Stimulated activated naive B cell treated with anti-CD40 and anti-IgM and Interleukin-4, amounts not matched to agents 10 μg/mL and 1 μg/mL and 100 μg/mL, for 72 hours (primary cell): ENCODE results near the gene CAP1.

Experiments
- ATAC-seq, 2 donors: fragments of 150-1000 bp; cut with Tn5 transposase; replicated peaks; 2 replicates each; pipeline ENCODE4 v1.10.0; 2021; ENCODE audit warnings: moderate library complexity in 1 of 2
- DNase-seq: peaks from one replicate; pipeline ENCODE4 v3.0.0; 2021
- H3K27ac Mint-ChIP-seq: one replicate; pipeline ENCODE4 v1.8.0; 2022; ENCODE audit warnings: mild to moderate bottlenecking, mixed read lengths
- H3K27me3 Mint-ChIP-seq, 2 donors: one replicate each; pipeline ENCODE4 v1.8.0; 2022; ENCODE audit warnings: mixed read lengths in 2 of 2
- H3K36me3 Mint-ChIP-seq, 2 donors: one replicate each; pipeline ENCODE4 v1.8.0; 2022; ENCODE audit warnings: mixed read lengths in 2 of 2, mild to moderate bottlenecking in 1 of 2
- H3K4me1 Mint-ChIP-seq, 2 donors: one replicate each; pipeline ENCODE4 v1.8.0; 2022; ENCODE audit warnings: mixed read lengths in 2 of 2, mild to moderate bottlenecking in 1 of 2
- H3K4me3 Mint-ChIP-seq, 2 donors: one replicate each; pipeline ENCODE4 v1.8.0; 2022; ENCODE audit warnings: mild to moderate bottlenecking in 2 of 2, mixed read lengths in 2 of 2, moderate library complexity in 1 of 2
- H3K9me3 Mint-ChIP-seq, 2 donors: one replicate each; pipeline ENCODE4 v1.8.0; 2022; ENCODE audit warnings: mixed read lengths in 2 of 2, mild to moderate bottlenecking in 1 of 2

Gene CAP1

GRCh38 chr1:40107290-40107959, 66.9 kb downstream of the CAP1 start:
- Mint-ChIP-seq H3K9me3 (peaks cover 16 to 31% of the 10 kb centered on the region in 2 donors), H3K4me3 (no peak overlapping the region), H3K27ac (no peak overlapping the region), H3K36me3 (peaks cover 11 to 25% of the 10 kb centered on the region in 2 donors), H3K4me1 (no peaks in the 10 kb centered on the region), H3K27me3 (peaks cover 33 to 39% of the 10 kb centered on the region in 2 donors)
- no peak for ATAC-seq
- no peak for DNase-seq

- Mint-ChIP-seq H3K9me3 (peaks cover 14 to 32% of the 10 kb centered on the region in 2 donors), H3K27me3 (peaks cover 42 to 47% of the 10 kb centered on the region in 2 donors), H3K36me3 (peaks cover 11 to 25% of the 10 kb centered on the region in 2 donors), H3K4me1 (no peaks in the 10 kb centered on the region), H3K4me3 (no peak overlapping the region), H3K27ac (no peak overlapping the region)
- no peak for DNase-seq
- no peak for ATAC-seq
These were observed 69.9 kb downstream of the CAP1 start for GRCh38 chr1:40110389-40110788.

- peaks cover 12 to 23% of the 10 kb centered on the region in 2 donors for H3K9me3 Mint-ChIP-seq
- H3K27ac Mint-ChIP-seq = no peak overlapping the region
- H3K36me3 Mint-ChIP-seq = peaks cover 11 to 16% of the 10 kb centered on the region in 2 donors
- no peak overlapping the region for H3K4me3 Mint-ChIP-seq
- H3K27me3 Mint-ChIP-seq = peaks cover 35 to 43% of the 10 kb centered on the region in 2 donors
- DNase-seq (no peak), ATAC-seq (no peak)
- no peaks in the 10 kb centered on the region for H3K4me1 Mint-ChIP-seq
These were observed 73.9 kb downstream of the CAP1 start for GRCh38 chr1:40114400-40114799.

GRCh38 chr1:40120128-40120527, 79.6 kb downstream of the CAP1 start:
- ATAC-seq (no peak), DNase-seq (no peak)
- peaks cover 21 to 23% of the 10 kb centered on the region in 2 donors for H3K27me3 Mint-ChIP-seq
- no peaks in the 10 kb centered on the region for H3K36me3 Mint-ChIP-seq
- no peaks in the 10 kb centered on the region for H3K4me1 Mint-ChIP-seq
- no peak overlapping the region for H3K27ac Mint-ChIP-seq
- H3K9me3 Mint-ChIP-seq = no peaks in the 10 kb centered on the region
- H3K4me3 Mint-ChIP-seq = no peak overlapping the region
